Activated naive CD8-positive, alpha-beta T cell treated with anti-CD3 and anti-CD28 coated beads, Interleukin-2, amount 50 U/mL, for 16 hours (primary cell): ENCODE measurements around the gene TBATA.

Experiments used
- DNase-seq: peaks from one replicate; pipeline ENCODE4 v3.0.0-alpha.2; 2020; ENCODE audit warnings: low read depth, low spot score

TBATA gene, protein sequence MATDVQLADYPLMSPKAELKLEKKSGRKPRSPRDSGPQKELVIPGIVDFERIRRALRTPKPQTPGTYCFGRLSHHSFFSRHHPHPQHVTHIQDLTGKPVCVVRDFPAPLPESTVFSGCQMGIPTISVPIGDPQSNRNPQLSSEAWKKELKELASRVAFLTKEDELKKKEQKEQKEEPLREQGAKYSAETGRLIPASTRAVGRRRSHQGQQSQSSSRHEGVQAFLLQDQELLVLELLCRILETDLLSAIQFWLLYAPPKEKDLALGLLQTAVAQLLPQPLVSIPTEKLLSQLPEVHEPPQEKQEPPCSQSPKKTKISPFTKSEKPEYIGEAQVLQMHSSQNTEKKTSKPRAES

DNA sequence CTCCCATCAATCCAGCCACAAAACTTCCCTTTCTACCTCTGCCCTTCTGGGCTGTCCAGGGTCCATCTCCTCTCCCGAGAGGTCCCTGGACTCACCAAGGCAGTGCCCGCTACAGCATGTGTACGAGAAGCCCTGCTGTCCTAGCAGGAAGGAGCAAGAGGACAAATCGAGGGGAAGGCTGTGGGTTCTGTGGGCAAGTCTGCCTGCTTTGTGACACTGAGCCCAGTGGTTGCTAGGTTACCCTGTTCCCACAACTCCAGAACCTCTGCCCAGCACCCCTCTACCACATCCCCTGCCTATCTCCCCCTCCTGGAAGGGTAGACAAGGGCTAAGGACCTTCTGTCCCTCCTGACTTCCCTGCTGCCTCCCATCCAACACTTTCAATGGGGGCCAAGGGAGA lies at the start of gene TBATA:
Gene TBATA, minus strand, starts transcription at position 188 of the 400 bp plus-strand sequence. CDS start 1,998 bp downstream, outside the sequence.
- no peak for DNase-seq

DNA sequence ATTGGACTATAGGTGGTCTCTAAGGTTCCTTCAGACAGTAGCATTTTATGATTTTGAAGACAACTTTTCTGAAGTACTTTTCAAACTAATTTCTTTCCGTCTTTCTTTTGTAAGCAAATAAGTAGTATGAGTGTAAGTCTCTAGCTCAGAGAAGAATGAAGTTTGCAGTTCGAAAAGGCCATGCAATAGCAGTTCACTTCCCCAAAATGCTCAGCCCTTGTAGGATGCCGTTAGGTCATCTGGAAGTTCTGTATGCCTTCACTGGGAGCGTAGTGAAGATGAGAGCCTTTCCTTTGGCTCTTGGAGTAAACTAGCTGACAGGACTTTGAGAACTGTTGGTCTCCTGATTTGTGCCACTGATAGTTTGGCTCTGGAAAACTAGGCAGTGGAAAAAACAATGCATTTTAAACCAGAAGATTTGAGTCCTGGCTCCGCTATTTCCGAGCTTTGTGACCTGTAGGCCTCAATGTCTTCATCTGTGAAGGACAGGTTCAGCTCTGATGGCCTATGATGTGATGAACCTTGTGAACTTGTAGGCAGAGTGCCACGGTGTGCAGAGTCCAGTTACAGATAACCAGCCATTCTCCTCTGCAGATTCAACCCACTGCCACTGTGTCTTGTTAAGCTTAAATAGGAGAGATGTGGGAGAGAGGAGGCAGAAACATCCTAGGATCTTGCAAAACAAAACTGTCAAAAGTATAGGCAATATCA lies 49.4 kb upstream of the TBATA start:
- no peak for DNase-seq

DNA sequence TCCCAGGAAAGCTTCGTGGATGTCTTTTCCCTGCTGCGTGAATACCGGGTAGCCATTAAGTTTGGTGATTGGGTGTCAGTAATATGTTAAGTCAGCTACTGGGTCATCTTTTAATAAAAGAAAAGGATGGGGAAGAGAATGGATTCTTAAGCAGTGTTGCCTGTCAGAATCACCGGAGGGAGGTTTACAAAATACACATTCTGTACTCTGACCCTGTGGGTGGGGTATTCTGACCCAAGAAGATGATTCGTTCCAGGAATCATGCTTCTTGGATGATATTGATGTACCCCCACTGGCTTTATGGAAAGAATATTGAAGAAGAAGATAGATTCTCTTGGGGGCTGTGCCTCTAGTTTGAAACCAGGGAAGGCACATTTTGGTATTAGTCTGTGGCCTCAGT lies 48.8 kb upstream of the TBATA start:
- DNase-seq, result no peak

DNA sequence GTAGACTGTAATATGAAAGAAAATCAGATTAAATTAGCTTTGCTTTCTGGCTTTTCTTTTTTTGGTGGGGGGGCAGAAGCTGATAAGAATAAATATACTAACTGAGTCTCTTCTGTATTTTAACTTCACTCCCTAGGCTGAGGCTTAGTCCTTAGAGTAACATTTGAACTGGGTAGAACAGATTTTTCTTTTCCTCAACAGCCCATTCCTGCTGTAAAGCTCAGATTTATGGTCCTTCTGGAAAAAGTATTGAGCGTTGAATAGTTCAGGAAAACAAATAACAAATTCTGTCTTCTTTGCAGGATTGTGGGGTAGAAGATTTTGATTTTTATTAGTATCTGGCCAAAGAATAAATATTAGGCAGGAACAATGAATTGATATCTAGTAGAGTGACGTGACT lies 48.4 kb upstream of the TBATA start:
- no peak for DNase-seq

DNA sequence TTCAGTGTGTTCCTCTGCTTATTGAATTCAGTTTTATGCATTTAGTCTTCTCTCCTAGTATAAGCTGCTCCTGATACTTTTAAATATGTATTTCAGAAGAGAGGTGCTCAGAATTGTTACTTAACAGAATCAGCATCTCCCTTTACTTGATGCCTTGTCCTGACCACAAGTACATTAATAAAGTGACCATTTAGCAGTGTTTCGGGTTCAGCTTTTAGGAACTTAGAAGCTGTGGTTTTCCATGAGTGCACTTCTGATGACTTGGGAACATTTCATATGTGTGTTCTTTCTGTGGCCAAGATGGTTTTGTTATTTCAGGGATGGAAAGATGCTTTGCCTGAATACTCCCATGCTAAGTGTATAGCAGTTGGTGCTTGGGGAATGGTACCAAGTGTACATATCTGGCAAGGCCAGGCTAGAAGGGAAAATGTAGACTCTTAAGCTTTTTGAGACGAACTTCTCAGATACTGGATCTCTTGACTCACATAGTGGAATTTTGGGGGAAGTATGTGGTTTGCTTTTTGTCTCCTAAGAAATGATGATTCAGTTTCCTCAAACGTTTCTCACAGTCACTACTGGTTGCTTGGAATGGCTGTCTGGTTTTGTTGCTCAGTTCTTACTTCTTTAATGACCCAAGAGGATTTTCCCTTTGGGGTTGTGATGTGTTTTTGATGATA lies 47.8 kb upstream of the TBATA start:
- no peak for DNase-seq

DNA sequence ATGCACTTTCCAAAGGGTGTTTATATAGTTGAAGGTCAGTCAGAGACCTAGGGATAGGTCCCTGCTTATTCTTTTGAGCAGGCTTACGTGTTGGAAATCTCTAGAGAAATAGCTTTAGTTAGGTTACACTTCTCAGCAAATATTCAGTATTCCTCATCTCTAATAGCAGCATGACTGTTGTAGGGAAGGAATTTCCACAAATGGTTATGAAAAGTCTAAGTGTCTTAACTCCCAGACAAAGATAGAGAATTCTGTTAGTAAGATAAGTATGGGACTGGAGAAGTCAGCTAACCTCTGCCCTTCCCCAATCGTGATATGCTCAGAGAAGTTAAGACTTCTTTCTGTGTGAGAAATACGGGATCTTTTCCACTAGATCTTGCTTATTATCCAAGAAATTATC lies 47.0 kb upstream of the TBATA start:
- DNase-seq, result no peak

DNA sequence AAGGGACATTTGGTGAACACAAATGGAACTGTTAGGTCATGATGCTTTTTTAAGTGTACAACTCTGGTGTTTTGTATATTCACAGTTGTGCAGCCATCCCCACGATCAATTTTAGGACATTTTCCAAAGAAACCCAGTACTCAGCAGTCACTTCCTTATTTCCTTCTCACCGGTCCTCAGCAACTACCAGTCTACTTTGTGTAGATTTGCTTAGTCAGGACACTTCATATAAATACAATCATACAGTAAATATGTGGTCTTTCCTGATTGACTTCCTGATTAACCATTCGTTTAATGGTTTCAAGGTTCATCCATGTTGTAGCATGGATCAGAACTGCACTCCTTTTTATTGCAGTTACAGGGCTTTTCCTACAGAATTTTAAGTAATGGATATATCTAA lies 45.0 kb upstream of the TBATA start:
- DNase-seq, result no peak

DNA sequence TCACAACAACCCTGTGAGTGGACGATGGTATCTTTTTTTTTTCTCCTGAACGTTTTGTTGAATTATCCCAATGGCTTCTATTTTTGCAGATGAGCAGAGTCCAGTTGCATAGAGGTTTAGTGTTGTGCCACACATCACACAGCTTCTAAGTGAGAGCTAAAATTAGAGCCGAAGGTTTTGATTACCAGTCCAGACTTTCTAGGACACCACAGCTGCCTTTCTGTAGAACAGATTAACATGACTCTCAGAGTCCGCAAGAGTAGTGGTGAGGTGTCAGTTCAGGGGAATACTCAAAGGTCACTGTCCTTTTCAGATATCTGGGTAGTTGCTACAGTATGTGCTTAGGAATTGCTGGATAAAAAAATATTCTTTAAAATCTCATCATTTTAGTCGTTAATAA lies 44.4 kb upstream of the TBATA start:
- no peak for DNase-seq

DNA sequence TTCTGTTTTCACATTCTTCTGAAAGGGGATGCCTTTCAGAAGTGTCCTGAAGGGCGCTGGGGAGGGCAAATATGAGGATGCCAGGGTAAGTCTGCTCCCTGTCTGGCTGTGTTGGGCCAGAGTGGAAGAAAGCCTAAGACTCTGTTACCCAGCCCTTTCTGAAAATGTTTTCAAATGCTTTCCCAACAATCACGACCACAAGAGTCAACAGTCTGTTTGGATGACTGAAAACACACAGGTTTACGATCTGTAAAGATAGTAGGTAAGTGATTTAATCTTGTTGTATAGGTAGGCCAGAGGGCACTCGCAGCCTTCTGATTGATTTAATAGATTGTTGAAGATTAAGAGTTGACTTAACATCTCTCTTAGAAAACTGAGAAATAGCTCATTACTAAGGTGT lies 43.7 kb upstream of the TBATA start:
- no peak for DNase-seq

DNA sequence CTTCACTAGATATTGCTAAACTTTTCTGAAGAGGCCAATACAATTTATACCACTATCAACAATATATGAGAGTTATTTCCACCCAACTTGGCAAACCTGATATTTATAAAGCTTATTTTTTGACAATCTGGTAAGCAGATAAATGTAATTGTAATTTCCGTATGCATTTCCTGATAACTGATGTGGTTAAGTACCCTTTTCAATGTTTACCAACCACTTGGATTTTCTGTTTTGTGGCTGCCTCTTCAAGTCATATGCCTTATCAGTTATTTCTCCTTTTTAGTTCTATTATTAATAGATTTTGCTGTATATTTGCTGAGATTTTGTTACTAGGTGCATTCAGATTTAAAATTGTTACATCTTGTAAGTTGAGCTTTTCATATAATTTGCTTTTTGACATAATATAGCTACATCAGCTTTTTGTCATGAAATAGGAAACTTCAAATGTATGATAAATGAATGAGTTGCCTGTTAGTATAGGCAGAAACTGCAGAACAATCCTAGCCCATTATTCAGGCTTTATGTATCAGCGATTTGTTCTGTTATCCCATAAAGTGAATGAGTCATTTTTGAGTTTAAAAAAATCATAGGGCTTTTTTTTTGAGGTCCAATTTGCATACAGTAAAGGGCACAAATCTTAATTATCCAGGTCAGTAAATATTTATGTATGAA lies 42.0 kb upstream of the TBATA start:
- no peak for DNase-seq

DNA sequence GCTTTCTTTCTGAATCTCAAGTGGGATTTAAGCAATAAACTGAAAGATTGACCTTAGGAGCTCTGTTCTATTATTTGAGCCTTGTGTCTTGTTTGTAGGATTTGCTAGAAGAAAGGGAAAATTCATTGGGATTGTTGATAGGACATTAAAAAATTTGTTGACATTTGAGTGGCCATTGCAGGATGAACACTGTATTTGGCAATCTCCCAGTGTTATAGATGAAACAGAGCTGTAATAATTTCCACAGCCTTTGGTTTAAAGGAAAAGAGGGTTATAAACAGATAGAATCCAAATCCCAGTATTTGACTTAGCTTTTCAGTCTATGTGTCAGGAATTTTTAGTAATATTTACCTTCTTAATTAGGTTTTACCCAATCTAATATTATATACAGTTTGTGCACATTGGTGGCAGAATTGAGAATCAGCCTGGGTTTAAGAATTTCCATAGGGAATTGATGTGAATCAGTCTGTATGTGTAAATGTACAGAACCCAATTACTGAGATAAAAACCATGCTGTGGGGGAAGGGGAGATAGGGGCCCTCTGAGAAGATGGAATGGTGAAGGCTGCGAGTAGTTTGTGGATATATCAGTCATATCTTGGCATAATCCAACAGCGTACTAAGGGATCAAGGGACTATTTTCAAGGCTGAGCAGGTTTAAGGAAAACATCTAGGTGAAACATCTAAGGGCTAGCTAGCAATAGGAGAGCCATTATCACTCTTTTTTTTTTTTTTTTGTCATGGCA lies 37.1 kb upstream of the TBATA start:
- DNase-seq, result no peak

DNA sequence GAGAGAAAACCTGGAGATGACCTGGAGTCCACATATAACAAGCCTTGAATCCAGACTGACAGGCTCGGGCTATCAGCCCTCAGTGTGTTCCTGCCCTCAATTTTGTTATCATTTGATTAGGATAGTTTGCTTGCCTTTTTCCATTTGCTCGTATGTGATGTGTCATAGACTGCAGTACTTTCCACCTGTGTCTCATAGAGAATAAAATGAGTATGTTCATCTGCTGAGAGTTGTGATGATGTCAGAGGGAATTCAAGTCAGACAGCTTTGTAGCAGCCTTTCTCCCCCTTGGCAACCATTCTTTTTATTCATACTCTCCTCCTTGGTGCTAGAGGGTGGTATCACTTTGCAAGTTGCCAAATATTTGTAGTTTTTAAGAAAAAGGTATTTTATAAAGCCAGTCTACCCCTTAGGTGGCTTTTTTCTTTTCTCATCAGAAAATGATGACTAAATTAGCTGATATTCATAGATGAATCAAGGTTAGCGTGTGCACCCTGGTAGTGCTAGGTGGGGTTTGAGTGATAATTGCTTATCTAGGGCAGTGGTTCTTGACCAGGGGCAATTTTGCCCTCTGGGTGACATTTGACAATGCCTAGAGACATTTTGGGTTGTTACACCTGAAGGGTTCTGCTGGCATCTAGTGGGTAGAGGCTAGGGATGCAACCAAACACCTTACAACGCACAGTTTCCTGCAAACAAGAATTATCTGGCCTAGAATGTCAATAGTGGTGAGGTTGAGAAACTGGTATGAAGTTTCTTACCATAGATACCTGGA lies 36.0 kb upstream of the TBATA start:
- DNase-seq, result no peak

DNA sequence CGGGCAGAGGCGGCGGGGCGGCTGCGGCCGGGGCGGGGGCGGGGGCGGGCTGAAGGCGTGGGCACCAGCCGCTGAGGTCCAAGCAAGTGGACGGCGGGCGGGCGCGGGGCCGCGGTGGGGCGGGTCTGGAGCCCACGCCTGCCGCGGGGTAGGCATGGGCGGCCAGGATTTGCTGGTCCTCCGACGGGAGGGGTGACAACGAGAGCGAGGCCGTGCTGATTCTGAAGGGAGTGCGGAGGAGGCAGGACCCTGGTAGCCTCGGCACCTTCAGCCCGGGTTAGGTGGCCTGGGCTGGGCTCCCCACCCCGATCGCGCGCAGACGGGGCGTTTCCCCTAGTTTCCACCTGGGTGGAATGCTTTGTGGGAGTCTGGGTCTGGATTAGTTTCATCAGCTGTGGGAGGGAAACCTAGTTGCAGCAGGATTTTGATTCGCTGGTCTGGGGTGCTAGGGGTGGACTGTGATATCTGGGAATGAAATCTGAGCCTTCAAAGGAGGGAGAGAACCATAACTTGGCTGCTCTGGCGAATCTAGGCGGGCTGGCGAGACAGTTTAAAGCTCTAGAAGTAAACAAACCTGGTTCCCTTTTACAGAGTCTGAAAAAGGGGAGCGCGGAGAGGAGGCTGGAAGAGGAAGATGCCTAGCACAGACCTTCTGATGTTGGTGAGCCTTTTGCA lies 31.2 kb upstream of the TBATA start:
- peak; percentile 4 for DNase-seq

DNA sequence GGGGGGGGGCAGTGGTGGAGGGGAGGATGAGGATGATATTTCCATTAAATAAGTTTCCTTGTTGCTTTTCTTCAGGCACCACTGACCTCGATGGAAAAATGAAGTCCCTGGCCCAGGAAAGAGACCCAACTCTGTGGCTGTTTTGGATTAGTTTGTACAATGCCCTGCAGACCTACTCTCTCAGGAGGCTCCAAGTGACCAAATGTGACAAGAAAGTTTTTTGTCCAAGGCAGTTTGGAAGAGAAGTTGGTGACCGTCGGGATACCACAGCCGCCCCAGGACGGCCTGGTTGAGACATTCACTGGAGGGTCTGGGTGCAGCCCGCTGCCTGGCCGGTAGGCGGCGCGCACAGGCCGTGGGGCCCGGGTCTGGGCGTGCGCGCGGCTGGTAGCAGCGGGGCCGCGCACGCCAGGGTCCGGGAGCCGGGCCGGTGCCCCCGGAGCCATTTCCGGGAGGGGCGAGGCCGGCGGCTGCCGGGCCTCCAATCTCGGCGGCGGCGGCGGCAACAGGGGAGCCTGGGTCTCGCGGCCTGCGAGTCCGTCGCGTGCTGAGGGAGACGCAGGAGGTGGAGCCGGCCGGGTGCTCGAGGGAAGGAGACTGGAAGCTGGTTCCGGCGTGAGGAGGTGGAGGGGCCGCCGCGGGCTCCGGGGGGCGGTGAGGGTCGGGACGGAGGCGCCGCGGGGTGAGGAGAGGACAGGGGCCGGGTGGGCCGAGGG lies 30.5 kb upstream of the TBATA start, which contains the start of gene SGPL1:
Gene SGPL1, plus strand, starts transcription at position 445 of the 716 bp plus-strand sequence. CDS start 906 bp downstream, outside the sequence.
- DNase-seq, result peak; percentile 73

DNA sequence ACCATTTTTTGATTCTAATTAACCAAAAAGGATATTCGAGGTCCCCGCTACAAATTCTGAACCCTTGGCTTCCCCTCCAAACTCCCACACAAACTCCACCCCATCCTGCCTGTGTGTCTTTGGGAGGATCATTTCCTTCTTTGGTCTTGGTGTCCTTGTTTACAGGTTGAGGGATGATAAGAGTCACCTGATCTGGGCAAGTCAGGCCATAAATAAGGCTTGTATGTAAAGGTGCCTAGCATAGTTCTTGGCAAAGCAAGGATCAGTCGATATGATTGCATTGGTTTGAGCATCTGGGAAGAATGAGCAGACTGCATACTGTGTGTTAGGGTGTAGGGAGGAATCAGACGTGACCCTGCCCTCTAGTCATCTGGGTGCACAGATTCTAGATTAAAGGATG lies 28.9 kb upstream of the TBATA start:
- no peak for DNase-seq

DNA sequence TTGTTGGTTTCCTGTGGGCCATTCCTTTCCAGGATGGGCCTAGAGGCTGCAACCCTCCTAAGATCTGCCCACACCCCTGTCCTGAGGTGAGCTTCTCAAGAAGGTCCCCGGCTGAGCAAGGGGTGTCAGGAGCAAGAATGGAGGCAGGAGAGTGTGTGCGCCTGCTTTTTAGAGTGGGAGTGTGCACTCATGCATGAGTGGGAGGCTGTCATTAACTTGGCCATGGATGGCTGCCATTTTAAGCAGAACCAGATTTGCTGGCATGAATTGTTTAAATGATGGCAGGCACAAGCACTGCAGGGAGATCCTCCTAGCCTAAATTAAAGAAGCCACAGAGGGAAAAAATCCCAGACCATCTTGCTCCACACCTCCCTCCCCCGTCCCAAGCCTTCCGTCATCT lies 27.6 kb upstream of the TBATA start:
- no peak for DNase-seq

DNA sequence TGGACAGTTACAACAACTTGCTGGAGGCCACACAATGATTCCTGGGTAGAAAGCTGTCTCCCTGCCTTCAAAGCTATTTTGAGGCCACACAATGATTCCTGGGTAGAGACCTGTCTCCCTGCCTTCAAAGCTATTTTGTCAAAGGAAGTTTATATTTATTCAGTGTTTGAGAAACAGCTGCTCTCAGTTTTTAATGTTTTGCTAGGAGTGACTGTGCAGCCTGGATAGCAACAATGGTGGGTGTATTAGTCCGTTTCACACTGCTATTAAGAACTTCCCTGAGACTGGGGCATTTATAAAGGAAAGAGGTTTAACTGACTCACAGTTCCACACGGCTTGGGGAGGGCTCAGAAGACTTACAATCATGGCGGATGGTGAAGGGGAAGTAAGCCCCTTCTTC lies 26.7 kb upstream of the TBATA start:
- DNase-seq, result no peak

DNA sequence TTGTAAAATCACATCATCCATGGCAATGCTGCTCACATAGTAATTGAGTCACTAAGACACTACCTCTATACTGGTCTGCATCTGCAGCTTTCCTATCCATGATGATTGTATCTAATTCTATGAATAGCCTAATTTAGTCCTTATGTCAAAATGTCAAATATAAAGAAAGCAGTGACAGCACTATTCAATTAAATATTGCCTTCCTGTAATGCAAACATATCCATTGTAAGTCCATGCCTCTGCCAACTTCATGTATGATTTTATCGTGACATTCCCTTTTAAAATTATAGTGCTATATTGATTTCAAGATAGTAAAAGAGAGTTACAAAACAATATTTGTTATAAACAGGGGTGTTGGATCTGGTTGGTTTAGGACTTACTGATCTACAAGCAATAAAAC lies 25.8 kb upstream of the TBATA start:
- no peak for DNase-seq

DNA sequence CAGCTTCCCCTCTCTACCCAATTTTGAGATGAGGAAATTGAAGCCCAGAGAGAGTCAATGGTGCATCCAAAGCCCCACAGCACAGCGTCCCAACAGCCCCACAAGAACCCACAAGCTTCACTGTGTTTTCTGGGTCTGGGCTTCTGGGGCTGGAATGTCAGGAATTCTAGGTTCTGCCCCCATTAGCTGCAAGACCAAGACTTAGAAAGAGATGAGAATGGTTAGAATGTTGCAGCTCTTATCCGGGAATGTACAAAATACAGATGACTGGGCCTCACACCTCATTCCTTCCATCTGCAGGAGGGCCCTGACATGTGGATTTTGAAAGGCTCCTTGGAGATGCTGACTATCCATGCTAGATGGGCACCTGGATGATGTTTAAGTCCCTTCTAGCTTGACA lies 24.5 kb upstream of the TBATA start:
- DNase-seq, result no peak
